DMS79 (cell line): ENCODE measurements around the gene HEPN1.
"Not testable (repeated sequence)": the region's sequence is repeated elsewhere in the genome, so short reads cannot be mapped to it uniquely, and the experiment has no call there.

Experiments
- DNase-seq: peaks from one replicate; lab custom pipeline; 2025; lab: John Stamatoyannopoulos, UW

Gene HEPN1

DNA sequence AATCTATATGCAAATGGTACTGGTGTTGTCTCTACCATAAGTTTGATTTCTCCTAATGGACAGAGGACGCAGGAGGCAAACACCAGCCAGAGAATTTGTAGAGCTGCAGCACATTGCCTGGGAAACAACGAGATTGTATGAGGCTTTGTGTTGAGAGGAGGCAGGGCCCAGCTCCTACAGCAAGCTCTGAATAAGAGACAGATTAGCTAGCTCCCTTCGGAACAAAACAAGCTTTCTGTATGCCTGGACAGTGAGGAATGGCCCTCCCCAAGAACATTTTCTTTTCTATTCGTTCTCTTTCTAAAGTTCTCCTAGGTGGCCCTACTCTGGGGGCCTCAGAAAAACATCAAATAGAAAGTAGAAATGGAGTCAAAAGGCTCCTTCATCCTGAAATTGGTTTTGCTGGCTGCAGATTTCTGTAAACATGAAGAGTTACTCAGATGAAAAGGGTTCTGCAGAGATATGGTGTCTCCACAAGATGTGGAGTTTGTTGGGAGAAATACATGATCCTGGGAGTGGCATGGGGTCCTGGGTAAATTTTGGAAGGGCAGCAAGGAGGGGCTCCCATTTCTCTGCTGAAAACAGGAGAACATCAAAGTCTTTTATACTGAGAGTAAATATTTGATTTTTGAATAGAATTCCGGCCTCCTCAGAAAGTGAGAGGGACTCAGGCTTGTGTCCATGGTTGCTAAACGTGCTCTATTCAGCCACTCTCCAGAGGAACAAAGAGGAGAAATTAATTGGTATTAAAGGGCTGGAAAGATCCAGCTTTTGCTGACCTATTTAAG is 23.6 kb downstream of the HEPN1 start:
- DNase-seq = no peak

GRCh38 chr11:124943254-124943616 is 24.2 kb downstream of the HEPN1 start:
- no peak for DNase-seq

DNA sequence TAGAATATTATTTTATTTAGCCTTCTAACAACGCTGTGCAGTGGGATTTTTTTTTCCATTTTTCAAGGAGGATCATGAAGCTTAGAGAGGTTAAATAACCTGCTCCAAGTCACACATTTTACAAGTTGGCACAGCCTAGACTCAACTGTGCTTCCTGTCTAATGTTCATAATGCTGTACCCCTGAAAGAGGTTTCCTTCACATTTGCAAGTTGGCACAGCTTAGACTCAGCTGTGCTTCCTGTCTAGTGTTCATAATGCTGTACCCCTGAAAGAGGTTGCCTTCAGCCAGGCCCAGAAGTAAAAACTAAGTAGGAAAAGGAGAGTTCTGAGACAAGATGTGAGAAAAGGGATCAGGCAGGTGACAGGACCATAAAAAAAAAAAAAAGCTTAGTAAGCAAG is 24.7 kb downstream of the HEPN1 start:
- no peak for DNase-seq

GRCh38 chr11:124944565-124944964 is 25.5 kb downstream of the HEPN1 start:
- no peak for DNase-seq

DNA sequence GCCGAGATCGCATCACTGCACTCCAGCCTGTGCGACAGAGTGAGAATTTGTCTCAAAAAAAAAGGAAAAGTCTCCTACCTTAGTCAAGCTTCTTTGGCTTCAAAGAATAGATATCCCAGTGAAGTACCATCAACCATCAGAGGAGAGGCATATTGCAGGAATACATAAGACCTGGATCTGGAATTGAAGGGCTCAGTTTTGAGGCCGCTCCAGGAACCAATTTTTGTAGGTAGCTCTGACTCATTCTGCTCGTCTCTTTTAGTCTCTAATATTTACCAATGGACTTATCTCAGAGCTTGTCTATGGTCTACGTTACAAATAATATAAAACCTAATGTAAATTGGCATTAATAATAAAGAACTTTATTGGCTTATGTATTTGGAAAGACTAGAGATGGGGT is 26.8 kb downstream of the HEPN1 start:
- DNase-seq = no peak

- no peak for DNase-seq
These were observed 27.7 kb downstream of the HEPN1 start for GRCh38 chr11:124946735-124947141.

DNA sequence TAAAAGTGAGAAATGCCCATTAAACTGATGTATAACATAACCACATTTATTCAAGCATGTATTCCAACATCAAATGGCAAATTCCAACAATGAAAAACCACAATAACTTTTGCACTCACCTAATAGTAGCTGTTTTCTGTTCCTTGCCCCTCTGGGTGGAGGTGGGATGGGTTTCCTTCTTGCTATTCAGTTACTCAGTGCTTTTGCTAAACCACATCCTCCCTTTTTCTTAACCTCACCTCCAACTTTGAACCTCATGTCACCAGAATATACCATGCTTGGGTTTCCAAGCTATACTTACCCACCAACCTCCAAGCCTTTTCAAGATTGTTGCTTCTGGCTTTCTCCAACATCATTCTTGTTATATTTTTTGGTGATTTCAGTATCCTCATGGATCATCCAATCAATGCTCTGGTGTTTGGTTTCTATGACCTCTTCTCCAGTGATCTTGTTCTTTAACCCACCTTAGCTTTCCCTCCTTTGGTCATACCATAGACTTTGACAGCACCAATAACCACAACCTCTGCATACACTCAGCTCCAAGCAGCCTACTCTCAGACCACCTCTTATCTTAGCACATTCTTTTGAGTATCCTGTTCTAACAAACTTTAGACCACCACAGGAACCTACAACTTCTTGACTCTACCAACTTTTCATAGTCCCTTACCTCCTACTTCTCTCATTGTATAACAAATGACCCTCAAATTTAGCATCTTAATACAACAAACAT is 31.7 kb downstream of the HEPN1 start:
- DNase-seq = no peak

GRCh38 chr11:124951341-124951740 is 32.3 kb downstream of the HEPN1 start:
- no peak for DNase-seq

- DNase-seq = peak; percentile 99
These were observed 34.9 kb downstream of the HEPN1 start, which contains the start of gene CCDC15 for GRCh38 chr11:124953753-124954589. TSS of gene CCDC15 (plus strand) at chr11:124954202. CDS start at chr11:124954733, 531 bp downstream.

GRCh38 chr11:124954590-124954955 is 35.5 kb downstream of the HEPN1 start:
- no peak for DNase-seq

GRCh38 chr11:124955035-124955434 is 36.0 kb downstream of the HEPN1 start:
- no peak for DNase-seq

GRCh38 chr11:124961972-124962609 is 43.0 kb downstream of the HEPN1 start:
- DNase-seq = peak; percentile 61

GRCh38 chr11:124968197-124968596 is 49.1 kb downstream of the HEPN1 start:
- not testable (repeated sequence) for DNase-seq
